Testis (tissue), 3 donors: ENCODE data around the gene SLC45A1. TPM values are rescaled to one million over a fixed set of nuclear protein-coding genes. Genes with fewer than 3 reads are reported as not detected.
A peak's percentile ranks its signal among the peaks of the same experiment; 100 is the strongest.

Source experiments
- DNase-seq: peaks from one replicate; pipeline ENCODE4 v3.0.0-alpha.2; 2019
- H3K27ac ChIP-seq, 2 donors: fragments of 200-600 bp; sonication (generic); one replicate each; pipeline ENCODE4 v1.5.1; 2019
- H3K27me3 ChIP-seq: fragments of 200-600 bp; sonication (generic); one replicate; pipeline ENCODE4 v1.5.1; 2019
- H3K36me3 ChIP-seq: fragments of 200-600 bp; sonication (generic); one replicate; pipeline ENCODE4 v1.5.1; 2017; ENCODE audit warnings: low read depth; ENCODE audit errors: missing control alignments
- H3K4me1 ChIP-seq: fragments of 200-600 bp; sonication (generic); one replicate; pipeline ENCODE4 v1.5.1; 2019
- H3K4me3 ChIP-seq, 2 donors: fragments of 200-600 bp; sonication (generic); one replicate each; pipeline ENCODE4 v1.5.1; 2017 to 2019
- H3K9me3 ChIP-seq: fragments of 200-600 bp; sonication (generic); one replicate; pipeline ENCODE4 v1.5.1; 2017
- POLR2A ChIP-seq: fragments of 450-650 bp; IDR thresholded peaks from one replicate; pipeline ENCODE4 v1.6.1; 2017; ENCODE audit warnings: antibody characterized with exemption, mild to moderate bottlenecking, moderate library complexity
- WGBS, 2 donors: methylation state at CpG; one replicate each; pipeline ENCODE4 v1.1.5; 2018; 5-methylcytosine and 5-hydroxymethylcytosine counted together
- intact Hi-C: fragments of 100-400 bp; cut with DNase I; formaldehyde crosslinking; loops from one replicate; pipeline ENCODE4 v1.15.1; 2023; ENCODE audit warnings: low total_unique reads
- polyA plus RNA-seq: library from polyadenylated mRNA; stranded (reverse); fragments of 350-450 nt; fragmentation: Illumina TruSeq; extraction: RNeasy Lipid Tissue Mini Kit (QIAGEN cat#74804); gene quantifications from one replicate; pipeline ENCODE4 v1.2.3, GENCODE V29; 2014; ENCODE audit warnings: low read depth, low replicate concordance; ENCODE audit not compliant: insufficient read depth
- total RNA-seq, 2 donors: library from RNA; depleted of rRNA; stranded (reverse); fragments of >200 nt; gene quantifications; one replicate each; pipeline ENCODE4 v1.2.3, GENCODE V29; 2016
- TF ChIP-seq, protein P1 (sequence below), 3 experiments: fragments of 450-650 bp in 2 of 3; fragments of 200-600 bp in 1 of 3; sonication (generic) in 1 of 3; IDR thresholded peaks; one replicate each; pipeline ENCODE4 v1.5.1; 2016 to 2019; ENCODE audit warnings: antibody characterized with exemption in 3 of 3, mild to moderate bottlenecking in 2 of 3, moderate library complexity in 1 of 3

The SLC45A1 gene
- total and polyA plus RNA-seq, 3 donors from 2014 or later = 5.6 to 9.0 (median 8.5) TPM

DNA sequence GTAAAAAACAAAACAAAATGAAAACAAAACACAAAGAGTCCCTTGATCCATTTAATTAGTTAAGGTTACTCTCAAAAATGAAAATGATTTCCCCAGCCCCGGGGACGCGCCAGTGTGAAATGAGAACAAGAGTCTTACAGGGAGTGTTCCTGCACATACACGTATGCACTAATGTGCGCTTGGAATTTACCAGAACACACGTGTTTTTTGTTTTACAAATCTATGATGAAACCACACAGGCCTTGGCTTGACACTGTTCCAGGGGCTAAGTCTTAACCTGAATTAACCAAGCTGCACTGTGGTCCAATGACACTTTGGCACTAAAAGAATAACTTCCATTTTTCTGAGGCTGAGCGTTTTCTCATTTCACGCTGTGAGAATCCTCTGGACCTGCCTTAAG lies 63.7 kb downstream of the SLC45A1 start:
- Histone ChIP-seq H3K4me1 (peaks cover 63% of the 10 kb centered on the region), H3K9me3 (no peaks in the 10 kb centered on the region), H3K27me3 (no peaks in the 10 kb centered on the region), H3K4me3 (no peak overlapping the region), H3K36me3 (no peaks in the 10 kb centered on the region), H3K27ac (no peak overlapping the region)
- TF ChIP-seq, protein P1, sequence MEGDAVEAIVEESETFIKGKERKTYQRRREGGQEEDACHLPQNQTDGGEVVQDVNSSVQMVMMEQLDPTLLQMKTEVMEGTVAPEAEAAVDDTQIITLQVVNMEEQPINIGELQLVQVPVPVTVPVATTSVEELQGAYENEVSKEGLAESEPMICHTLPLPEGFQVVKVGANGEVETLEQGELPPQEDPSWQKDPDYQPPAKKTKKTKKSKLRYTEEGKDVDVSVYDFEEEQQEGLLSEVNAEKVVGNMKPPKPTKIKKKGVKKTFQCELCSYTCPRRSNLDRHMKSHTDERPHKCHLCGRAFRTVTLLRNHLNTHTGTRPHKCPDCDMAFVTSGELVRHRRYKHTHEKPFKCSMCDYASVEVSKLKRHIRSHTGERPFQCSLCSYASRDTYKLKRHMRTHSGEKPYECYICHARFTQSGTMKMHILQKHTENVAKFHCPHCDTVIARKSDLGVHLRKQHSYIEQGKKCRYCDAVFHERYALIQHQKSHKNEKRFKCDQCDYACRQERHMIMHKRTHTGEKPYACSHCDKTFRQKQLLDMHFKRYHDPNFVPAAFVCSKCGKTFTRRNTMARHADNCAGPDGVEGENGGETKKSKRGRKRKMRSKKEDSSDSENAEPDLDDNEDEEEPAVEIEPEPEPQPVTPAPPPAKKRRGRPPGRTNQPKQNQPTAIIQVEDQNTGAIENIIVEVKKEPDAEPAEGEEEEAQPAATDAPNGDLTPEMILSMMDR (IDR thresholded peaks at IDR 0.05) = no peak
- no peak for TF ChIP-seq POLR2A
- DNase-seq = no peak
- WGBS, 2 donors = 61% methylated on average over 8 of the region's 8 CpGs
- intact Hi-C loops = no loop called here

DNA sequence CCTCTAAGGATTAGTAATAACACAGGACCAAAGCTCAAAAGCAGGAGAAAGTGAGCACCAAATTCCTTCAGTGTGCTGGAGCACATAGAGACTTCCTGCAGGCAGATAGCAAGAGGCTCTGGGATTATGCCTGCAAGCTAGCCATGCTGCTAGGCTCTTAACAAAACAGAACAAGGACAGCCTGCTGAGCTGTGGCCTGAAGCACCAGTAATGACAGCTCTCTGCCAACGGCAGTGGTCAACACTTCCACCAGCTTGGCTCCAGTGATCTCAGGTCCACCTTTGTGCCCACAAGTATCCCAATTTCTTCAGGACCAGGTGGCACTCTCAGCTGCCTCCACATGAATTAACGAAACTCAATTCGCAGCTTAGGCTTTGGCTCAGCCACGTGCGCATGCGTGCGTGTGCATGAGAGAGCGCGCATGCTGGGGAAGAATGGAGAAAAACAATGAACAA lies 64.2 kb downstream of the SLC45A1 start:
- Histone ChIP-seq H3K9me3 (no peaks in the 10 kb centered on the region), H3K27me3 (no peaks in the 10 kb centered on the region), H3K27ac (peak overlapping the region in 1 of 2 donors; percentile 37), H3K4me1 (peaks cover 66% of the 10 kb centered on the region), H3K36me3 (no peaks in the 10 kb centered on the region), H3K4me3 (no peak overlapping the region)
- WGBS, 2 donors = 73 to 81% methylated on average over 8 to 9 of the region's 9 CpGs
- DNase-seq = no peak
- intact Hi-C loops = no loop called here
- TF ChIP-seq POLR2A = no peak
- TF ChIP-seq, protein P1 (IDR thresholded peaks at IDR 0.05) = no peak

DNA sequence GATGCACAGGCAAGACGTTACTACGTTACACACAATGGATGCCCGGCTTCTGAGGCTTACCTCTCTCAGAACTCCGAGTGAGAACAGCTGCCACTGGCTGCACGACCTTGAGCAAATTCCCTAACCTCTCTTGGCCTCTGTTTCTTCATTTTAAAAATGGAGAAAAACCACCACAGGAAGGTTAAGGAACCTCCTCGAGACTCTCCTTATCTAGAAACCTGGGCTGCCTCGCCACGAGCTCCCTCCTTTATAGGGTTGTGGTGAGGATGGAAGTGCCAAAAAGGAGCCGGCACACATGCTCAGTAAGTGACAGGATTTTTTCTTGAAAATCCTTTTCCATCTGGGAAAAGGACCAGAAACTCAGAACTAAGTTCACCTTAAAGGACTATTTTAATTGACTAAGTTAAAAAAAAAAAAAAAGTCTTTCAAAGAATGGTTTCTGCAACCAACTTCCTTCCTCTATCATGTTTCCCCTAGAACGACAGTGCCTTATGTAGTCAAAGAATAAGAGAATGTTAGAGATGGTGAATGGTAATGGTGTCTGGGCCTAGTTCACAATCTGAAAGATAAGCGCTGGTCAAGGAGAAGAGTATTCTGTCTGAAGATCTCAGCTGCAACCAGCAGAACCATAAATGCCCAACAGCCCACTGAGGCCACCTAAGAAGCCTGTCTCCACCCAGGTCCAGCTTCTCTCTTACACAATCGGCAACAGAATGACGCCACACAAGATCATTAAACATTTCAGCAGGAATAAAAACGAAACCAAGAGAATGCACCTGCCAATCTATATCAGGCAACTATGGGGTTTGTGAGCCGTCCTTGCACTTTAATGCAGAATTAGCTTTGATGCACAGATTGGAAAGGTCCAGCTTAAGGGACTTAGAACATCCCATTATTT lies 64.9 kb downstream of the SLC45A1 start:
- DNase-seq = no peak
- Histone ChIP-seq H3K4me3 (no peak overlapping the region), H3K36me3 (no peaks in the 10 kb centered on the region), H3K27me3 (no peaks in the 10 kb centered on the region), H3K27ac (peak overlapping the region in 1 of 2 donors; percentile 37), H3K4me1 (peaks cover 62% of the 10 kb centered on the region), H3K9me3 (no peaks in the 10 kb centered on the region)
- intact Hi-C loops = no loop called here
- TF ChIP-seq, protein P1 (IDR thresholded peaks at IDR 0.05) = no peak
- TF ChIP-seq POLR2A = no peak
- WGBS, 2 donors = 52 to 55% methylated on average over 15 of the region's 15 CpGs

DNA sequence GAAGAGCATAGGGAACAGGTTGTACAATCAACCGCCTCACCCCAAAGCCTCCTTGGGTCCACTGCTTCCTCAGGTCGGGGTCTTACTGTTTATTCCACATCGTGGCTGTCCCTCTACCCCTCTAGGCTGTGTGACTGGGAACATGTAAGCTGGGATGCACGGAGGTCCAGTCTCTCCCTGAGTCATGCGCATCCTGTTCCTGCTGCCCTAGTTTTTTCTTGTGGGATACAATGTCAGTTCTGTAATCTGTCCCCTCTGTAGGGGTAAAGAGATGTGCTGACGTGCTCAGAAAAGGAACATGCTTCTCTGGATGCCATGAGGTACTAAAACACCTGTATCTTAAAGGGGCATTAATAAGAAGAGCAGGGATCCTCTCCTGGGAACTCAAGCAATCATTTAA lies 66.2 kb downstream of the SLC45A1 start:
- Histone ChIP-seq H3K9me3 (no peaks in the 10 kb centered on the region), H3K4me1 (peaks cover 50% of the 10 kb centered on the region), H3K27me3 (no peaks in the 10 kb centered on the region), H3K4me3 (no peak overlapping the region), H3K27ac (peak overlapping the region in 1 of 2 donors; percentile 37), H3K36me3 (no peaks in the 10 kb centered on the region)
- DNase-seq = no peak
- TF ChIP-seq, protein P1 (IDR thresholded peaks at IDR 0.05) = no peak
- TF ChIP-seq POLR2A = no peak
- intact Hi-C loops = no loop called here
- WGBS, 2 donors = 54 to 69% methylated on average over 6 of the region's 6 CpGs
